Measurements from ENCODE around the gene MCF2L. TPM values are rescaled to one million over a fixed set of nuclear protein-coding genes. Genes with fewer than 3 reads are reported as not detected.

The MCF2L gene
- total and polyA plus RNA-seq, 2 experiments from 2014 or later: 4.8 to 25.6 TPM

DNA sequence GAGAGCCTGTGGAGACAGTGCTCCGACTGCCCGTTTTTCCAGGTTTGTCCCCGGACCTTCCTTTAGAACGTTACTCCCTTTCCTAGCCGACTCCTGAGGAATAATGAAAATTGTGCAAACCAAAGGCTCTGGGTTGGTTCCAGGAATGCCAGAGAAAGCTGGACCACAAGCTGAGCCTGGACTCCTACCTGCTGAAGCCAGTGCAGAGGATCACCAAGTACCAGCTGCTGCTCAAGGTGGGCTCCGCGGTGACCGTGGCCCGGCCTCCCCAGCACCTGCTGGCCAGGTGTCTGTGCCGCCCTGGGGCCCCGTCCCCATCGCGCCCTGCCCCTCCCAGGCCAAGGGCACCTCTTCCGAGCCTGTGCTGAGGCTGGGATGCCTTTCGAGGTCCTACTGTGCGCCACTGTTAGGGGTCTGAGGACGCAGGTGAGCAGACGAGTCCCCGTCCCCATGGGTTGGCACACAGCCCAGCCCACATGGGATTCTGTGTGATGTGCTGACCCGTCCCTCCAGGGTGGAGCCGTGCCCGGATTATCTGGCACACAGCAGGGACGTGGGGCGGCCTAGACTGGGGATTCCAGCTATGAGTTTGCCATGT is 116.0 kb downstream of the MCF2L start:
- DNase-seq (ENCODE audit: low spot score): no peak
- no peak overlapping the region for H3K4me2 ChIP-seq
- Mint-ChIP-seq H3K4me3 (no peak overlapping the region), H3K9me3 (no peaks in the 10 kb centered on the region), H3K27me3 (ENCODE audit: insufficient read depth, low read depth, poor library complexity) (peaks cover 17% of the 10 kb centered on the region), H3K4me1 (peaks cover 7% of the 10 kb centered on the region), H3K27ac (no peak overlapping the region), H3K36me3 (ENCODE audit: low read depth) (peaks cover 3% of the 10 kb centered on the region; the same call in 1 of the 3 replicates)
- no peaks in the 10 kb centered on the region for H3K4me1 ChIP-seq (ENCODE audit: insufficient read depth)
- no peak overlapping the region for H2AFZ ChIP-seq
- no peak overlapping the region for H3K27ac ChIP-seq (ENCODE audit: low read depth)
- no peaks in the 10 kb centered on the region for H4K20me1 ChIP-seq (replicated peaks; ENCODE audit: insufficient read depth)
- H3K4me3 ChIP-seq: no peak overlapping the region
- H3K9me2 ChIP-seq (ENCODE audit: insufficient read depth): no peaks in the 10 kb centered on the region
- H3F3A ChIP-seq (replicated peaks; ENCODE audit: low read depth): 0 out of 2 replicates have a peak, but pooled peaks cover 3% of the 10 kb centered on the region
- H3K79me2 ChIP-seq (replicated peaks; ENCODE audit: insufficient read depth): no peaks in the 10 kb centered on the region
- no peaks in the 10 kb centered on the region for H3K36me3 ChIP-seq (ENCODE audit: insufficient read depth)
- TF ChIP-seq, protein P1, sequence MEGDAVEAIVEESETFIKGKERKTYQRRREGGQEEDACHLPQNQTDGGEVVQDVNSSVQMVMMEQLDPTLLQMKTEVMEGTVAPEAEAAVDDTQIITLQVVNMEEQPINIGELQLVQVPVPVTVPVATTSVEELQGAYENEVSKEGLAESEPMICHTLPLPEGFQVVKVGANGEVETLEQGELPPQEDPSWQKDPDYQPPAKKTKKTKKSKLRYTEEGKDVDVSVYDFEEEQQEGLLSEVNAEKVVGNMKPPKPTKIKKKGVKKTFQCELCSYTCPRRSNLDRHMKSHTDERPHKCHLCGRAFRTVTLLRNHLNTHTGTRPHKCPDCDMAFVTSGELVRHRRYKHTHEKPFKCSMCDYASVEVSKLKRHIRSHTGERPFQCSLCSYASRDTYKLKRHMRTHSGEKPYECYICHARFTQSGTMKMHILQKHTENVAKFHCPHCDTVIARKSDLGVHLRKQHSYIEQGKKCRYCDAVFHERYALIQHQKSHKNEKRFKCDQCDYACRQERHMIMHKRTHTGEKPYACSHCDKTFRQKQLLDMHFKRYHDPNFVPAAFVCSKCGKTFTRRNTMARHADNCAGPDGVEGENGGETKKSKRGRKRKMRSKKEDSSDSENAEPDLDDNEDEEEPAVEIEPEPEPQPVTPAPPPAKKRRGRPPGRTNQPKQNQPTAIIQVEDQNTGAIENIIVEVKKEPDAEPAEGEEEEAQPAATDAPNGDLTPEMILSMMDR (conservative IDR thresholded peaks at IDR 0.05; ENCODE audit: low read depth in 2 of 2): no peak
- TF ChIP-seq NANOG (IDR thresholded peaks at IDR 0.05; ENCODE audit: borderline replicate concordance) (no peak), ZNF114 (CRISPR knock-in tag; IDR thresholded peaks at IDR 0.05) (no peak), EZH2 (IDR thresholded peaks at IDR 0.05; ENCODE audit: low read depth, unreplicated experiment) (no peak), STAT1 (IDR thresholded peaks at IDR 0.05; ENCODE audit: unreplicated experiment) (no peak), JUNB (IDR thresholded peaks at IDR 0.05; ENCODE audit: unreplicated experiment) (no peak), POLR2AphosphoS5 (IDR thresholded peaks at IDR 0.05; ENCODE audit: low read depth) (no peak), EZH2phosphoT487 (IDR thresholded peaks at IDR 0.05; ENCODE audit: unreplicated experiment) (no peak), CREB1 (CRISPR knock-in tag; IDR thresholded peaks at IDR 0.05; ENCODE audit: low read depth) (no peak), ZNF331 (CRISPR knock-in tag; IDR thresholded peaks at IDR 0.05; ENCODE audit: low read depth) (no peak)
- TF ChIP-seq, protein P2, sequence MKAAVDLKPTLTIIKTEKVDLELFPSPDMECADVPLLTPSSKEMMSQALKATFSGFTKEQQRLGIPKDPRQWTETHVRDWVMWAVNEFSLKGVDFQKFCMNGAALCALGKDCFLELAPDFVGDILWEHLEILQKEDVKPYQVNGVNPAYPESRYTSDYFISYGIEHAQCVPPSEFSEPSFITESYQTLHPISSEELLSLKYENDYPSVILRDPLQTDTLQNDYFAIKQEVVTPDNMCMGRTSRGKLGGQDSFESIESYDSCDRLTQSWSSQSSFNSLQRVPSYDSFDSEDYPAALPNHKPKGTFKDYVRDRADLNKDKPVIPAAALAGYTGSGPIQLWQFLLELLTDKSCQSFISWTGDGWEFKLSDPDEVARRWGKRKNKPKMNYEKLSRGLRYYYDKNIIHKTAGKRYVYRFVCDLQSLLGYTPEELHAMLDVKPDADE (IDR thresholded peaks at IDR 0.05): no peak
- TF ChIP-seq, protein P3, sequence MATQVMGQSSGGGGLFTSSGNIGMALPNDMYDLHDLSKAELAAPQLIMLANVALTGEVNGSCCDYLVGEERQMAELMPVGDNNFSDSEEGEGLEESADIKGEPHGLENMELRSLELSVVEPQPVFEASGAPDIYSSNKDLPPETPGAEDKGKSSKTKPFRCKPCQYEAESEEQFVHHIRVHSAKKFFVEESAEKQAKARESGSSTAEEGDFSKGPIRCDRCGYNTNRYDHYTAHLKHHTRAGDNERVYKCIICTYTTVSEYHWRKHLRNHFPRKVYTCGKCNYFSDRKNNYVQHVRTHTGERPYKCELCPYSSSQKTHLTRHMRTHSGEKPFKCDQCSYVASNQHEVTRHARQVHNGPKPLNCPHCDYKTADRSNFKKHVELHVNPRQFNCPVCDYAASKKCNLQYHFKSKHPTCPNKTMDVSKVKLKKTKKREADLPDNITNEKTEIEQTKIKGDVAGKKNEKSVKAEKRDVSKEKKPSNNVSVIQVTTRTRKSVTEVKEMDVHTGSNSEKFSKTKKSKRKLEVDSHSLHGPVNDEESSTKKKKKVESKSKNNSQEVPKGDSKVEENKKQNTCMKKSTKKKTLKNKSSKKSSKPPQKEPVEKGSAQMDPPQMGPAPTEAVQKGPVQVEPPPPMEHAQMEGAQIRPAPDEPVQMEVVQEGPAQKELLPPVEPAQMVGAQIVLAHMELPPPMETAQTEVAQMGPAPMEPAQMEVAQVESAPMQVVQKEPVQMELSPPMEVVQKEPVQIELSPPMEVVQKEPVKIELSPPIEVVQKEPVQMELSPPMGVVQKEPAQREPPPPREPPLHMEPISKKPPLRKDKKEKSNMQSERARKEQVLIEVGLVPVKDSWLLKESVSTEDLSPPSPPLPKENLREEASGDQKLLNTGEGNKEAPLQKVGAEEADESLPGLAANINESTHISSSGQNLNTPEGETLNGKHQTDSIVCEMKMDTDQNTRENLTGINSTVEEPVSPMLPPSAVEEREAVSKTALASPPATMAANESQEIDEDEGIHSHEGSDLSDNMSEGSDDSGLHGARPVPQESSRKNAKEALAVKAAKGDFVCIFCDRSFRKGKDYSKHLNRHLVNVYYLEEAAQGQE (IDR thresholded peaks at IDR 0.05; ENCODE audit: unreplicated experiment): no peak
- TF ChIP-seq, protein P4, sequence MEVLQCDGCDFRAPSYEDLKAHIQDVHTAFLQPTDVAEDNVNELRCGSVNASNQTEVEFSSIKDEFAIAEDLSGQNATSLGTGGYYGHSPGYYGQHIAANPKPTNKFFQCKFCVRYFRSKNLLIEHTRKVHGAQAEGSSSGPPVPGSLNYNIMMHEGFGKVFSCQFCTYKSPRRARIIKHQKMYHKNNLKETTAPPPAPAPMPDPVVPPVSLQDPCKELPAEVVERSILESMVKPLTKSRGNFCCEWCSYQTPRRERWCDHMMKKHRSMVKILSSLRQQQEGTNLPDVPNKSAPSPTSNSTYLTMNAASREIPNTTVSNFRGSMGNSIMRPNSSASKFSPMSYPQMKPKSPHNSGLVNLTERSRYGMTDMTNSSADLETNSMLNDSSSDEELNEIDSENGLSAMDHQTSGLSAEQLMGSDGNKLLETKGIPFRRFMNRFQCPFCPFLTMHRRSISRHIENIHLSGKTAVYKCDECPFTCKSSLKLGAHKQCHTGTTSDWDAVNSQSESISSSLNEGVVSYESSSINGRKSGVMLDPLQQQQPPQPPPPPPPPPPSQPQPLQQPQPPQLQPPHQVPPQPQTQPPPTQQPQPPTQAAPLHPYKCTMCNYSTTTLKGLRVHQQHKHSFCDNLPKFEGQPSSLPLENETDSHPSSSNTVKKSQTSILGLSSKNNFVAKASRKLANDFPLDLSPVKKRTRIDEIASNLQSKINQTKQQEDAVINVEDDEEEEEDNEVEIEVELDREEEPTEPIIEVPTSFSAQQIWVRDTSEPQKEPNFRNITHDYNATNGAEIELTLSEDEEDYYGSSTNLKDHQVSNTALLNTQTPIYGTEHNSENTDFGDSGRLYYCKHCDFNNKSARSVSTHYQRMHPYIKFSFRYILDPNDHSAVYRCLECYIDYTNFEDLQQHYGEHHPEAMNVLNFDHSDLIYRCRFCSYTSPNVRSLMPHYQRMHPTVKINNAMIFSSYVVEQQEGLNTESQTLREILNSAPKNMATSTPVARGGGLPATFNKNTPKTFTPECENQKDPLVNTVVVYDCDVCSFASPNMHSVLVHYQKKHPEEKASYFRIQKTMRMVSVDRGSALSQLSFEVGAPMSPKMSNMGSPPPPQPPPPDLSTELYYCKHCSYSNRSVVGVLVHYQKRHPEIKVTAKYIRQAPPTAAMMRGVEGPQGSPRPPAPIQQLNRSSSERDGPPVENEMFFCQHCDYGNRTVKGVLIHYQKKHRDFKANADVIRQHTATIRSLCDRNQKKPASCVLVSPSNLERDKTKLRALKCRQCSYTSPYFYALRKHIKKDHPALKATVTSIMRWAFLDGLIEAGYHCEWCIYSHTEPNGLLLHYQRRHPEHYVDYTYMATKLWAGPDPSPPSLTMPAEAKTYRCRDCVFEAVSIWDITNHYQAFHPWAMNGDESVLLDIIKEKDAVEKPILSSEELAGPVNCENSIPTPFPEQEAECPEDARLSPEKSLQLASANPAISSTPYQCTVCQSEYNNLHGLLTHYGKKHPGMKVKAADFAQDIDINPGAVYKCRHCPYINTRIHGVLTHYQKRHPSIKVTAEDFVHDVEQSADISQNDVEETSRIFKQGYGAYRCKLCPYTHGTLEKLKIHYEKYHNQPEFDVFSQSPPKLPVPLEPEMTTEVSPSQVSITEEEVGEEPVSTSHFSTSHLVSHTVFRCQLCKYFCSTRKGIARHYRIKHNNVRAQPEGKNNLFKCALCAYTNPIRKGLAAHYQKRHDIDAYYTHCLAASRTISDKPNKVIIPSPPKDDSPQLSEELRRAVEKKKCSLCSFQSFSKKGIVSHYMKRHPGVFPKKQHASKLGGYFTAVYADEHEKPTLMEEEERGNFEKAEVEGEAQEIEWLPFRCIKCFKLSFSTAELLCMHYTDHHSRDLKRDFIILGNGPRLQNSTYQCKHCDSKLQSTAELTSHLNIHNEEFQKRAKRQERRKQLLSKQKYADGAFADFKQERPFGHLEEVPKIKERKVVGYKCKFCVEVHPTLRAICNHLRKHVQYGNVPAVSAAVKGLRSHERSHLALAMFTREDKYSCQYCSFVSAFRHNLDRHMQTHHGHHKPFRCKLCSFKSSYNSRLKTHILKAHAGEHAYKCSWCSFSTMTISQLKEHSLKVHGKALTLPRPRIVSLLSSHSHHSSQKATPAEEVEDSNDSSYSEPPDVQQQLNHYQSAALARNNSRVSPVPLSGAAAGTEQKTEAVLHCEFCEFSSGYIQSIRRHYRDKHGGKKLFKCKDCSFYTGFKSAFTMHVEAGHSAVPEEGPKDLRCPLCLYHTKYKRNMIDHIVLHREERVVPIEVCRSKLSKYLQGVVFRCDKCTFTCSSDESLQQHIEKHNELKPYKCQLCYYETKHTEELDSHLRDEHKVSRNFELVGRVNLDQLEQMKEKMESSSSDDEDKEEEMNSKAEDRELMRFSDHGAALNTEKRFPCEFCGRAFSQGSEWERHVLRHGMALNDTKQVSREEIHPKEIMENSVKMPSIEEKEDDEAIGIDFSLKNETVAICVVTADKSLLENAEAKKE (CRISPR knock-in tag; IDR thresholded peaks at IDR 0.05): no peak
- H3K27me3 ChIP-seq (ENCODE audit: insufficient read depth): no peaks in the 10 kb centered on the region
- no peak for ATAC-seq
